ENCODE measurements around the gene MTX3.

MTX3 gene

DNA sequence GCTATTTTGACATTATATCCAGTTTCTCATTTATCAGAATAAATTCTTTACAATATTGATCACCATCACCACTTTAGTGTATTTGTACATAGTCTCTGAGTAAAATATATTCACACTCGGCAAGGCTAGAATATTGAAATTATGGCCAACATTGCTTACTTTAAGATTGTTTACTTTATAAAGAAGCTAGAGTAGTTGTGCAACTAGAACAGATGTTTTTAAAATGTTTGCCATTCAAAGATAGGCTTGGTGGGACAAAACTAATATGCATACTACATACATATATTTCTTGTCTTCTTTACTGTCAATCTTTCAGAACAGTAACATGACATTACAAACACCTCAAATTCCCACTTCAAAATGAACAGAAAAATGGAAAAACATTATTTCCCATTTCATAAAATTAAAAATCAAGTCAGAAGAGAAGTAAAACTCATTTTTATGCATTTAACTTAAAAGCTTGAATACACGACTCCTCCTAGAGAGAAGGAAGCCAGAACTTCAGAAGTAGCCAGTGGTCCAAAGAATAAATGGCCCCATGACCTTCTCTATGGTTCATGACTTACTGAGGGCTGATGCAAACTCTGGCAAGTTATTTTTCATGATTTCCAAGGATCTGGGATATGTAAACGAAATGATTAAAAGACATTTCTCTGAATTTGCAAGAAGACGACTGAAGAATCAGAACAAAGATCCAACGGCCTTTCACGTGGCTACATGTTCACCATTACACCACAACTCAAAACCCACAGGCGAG lies 14.1 kb downstream of the MTX3 start:
- no peak for DNase-seq

DNA sequence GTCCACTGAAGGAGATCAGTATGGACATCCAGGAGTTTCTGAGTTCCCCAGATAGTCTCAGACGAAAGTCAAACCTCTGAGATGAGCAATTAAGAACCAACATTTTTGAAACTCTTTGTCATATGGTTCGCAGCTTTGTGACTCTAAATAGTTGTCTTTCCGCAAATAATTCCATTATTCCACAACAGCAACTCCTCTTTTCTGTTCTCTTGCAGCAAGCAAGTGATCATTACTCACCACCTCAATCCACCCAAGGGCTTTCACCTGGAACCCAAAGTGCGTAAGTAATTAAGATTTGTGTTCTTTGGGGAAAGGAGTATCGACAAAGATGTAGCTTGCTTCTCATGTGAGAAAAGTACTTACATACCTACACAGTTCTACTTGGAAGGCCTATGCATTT lies 15.6 kb downstream of the MTX3 start:
- no peak for DNase-seq

DNA sequence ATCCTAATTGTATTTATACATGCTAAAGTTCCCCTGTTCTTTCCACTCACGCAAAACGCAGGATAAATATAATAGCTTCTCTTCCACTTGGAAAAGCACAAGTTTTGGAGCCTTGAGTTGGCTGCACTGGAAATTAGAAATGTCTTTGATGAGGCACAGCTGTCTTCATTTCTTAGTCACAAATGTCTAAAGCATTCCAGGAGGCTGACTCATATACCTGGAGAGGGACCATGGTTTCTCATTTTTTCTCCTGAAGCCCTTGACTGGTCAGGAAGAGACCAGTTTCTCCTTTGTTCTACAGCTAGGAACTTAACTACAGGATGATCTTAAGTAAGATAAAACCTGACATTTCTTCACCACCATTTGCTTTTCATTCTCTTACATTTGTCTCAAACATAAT lies 16.2 kb downstream of the MTX3 start:
- DNase-seq = no peak

DNA sequence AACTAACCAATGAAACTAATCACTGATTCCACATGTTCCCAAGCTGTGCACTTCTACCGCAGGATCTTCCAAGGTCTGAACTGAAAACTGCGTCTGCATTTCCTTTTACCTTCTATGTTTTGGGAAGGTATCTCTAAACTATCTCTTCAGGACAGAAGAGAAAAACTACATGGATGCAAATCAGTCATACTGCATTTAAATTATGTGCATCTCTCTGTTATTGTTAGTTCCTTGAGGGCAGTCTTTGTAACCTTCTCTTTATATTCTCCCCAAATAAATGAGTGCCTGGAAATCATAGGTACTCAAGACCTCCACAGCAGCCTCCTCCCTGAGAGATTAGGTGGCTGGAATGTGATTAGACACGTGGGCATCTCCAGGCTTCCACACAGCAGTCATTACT lies 17.1 kb downstream of the MTX3 start:
- no peak for DNase-seq

DNA sequence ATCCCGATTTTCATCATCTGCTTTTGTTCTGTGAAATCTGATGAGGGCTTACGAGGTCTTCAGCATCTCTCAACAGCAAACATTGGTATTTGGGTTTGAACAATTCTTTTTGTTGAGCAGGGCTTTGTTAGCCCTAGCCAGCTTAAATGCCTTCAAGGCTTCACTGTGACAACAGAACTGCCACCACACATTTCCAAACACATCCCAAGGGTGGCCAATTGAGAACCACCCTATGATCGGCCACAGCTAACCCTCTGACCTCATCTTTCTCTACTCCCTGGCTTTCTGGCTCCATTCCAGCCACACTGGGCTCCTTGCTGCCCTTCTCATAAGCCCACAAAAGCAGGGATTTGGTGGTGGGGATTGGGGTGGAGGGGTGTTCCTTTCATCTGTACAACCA lies 17.6 kb downstream of the MTX3 start:
- no peak for DNase-seq

DNA sequence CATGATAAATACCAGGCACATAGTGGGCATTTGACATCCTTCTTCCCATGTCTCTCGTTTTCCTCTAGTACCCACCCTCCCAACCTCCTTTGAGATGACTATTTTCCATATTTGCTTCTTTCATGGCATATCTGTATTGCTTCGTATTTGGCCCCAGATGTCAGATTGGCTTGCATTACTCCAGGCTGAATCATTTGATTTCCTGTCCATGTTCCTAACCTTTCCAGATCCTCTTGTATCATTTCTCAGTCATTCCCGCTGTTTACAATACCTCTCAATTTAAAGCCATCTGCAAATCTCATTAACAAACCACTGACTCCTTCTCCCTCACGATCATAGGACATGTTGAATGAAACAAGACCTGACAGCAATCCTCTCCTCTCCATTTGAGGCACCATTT lies 19.9 kb downstream of the MTX3 start:
- no peak for DNase-seq

DNA sequence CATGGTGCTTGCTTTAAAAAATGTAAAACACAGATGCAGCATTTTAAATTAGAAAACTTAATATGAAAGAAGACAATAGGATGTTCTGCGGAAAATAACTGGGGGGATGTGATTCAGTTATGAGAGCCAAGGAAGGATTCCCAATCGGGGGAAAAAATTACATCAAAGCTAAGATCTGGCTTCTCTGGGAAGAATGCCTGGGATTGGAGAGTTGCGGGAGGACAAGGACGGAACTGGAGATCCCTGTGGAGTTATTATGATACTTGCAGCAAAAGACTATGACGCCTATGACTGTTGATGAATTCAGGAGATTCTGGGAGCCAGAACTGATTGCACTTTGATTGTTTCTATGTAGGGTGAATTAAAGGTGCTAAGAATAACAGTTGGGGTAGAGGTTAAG lies 24.6 kb downstream of the MTX3 start:
- no peak for DNase-seq

DNA sequence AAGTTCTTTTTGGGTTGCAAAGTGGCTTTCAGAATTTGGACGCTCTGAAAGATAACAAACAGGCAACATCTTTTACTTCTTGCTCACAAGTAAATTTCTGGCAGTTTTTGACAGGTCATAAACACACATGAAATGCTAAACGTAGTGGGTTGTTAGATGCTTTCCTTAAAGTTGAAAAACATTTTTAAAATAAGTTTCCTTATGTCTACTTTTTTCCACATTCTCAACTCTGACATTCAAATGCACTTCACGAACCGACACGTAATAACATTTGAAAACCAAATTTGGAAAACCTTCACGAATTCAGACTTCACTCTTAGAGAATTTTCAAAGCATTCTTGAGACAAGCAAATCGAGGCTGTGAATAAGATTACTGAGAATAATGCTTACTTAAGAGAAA lies 26.9 kb downstream of the MTX3 start:
- no peak for DNase-seq

DNA sequence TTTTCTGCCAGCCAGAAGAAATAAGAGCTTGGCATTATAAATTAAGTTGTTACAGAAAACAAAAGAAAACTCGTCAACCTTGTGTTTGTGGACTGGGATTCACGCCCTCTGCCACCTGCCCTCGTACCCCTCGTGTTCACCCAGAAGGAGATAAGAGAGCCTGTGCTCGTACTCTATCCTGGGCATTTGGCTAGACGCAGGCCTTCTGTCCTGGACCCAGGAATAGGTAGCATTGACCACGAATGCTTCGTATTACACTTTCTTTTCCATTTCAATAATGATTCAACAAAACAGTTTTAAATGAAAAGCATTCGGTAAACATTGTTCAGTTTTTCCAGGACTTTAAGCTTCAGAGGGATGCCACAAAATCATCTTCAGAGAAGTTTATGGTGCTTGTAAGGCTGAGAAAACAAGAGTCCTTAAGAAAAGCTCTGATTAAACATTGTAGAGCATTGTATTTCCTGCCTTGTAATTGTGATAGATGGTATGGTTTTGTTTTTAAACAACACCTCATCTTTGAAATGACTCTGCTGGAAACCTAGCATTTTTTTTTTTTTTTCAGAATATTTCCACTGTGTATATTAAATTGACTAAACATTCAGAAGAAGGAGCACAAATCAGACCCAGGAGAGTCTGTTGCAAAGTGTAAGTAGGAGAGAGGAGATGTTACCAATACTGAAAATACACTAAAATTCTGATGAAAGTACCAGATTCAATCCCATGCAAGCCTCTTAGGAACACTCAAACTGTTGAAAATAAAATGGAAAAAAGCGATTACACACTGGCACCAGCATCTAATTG lies 27.6 kb downstream of the MTX3 start:
- no peak for DNase-seq

DNA sequence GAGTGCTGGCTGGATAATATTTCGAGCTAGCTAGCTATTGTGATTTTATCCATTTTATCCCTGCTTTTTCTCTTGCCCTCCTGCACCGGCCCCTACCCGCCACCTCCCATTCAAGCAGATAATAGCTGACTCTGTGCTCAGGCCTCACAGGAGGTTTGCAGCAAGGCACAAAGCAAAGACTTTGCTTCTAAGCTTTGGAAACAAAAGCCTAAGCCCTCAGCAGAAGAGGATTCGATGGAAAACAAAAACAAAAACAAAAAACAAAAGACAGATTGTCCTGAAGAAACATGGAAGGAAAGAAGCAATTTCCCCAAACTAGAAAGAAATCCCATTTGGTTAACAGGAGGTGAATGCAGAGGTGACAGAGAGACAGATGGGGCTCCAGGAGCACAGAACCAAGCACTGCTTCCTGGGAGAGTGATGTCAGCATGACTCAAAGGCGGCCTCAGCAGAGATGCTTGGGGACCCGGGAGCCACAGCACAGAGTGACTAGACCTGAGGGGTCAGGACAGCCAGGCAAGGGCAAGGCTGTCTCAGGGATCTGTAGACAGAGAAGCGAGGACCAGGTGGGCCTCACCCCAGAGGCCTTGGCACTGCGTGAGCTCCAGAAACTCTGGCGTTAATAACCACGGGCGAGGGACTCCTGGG lies 28.4 kb downstream of the MTX3 start:
- DNase-seq = no peak

DNA sequence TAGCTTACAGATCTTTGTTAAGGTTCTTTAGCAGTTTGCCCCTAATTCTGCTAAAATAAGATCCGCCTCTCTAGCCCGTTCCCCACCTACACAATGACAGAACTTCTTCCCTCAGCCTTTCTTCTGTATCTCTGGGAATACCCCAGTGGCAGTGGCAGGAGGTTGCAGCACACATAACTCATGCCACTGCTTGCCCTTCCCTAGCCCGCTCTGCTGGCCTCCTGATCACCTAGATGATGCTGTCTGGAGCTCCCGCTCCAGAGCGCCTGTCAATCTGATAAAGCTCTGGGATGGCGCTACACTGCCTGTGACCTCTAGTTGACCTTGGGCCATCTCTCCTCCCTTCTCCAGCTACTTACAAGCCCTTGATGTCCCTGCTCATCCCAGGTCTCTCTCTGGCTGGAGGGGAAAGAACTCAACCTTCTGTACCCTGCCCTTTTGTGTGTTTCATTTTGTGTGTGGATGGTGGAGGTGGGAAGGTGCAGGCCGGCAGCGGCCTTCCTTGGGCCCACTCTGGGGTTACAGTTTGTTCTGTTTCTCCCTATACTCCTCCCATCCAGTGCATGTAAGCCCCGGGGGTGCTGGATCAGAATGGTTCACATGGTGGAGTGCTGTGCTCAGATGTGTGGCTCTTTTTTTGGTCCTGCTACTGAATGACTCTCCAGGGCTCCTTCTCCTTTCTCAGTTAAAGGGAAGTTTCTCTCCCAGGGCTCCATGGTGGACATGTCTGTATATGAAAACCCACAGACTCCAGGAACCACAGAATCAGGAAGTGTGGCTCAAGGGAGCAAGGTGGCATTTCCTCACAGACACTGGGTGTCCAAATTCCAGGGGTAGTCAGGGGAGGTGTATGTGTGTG lies 29.1 kb downstream of the MTX3 start:
- no peak for DNase-seq

DNA sequence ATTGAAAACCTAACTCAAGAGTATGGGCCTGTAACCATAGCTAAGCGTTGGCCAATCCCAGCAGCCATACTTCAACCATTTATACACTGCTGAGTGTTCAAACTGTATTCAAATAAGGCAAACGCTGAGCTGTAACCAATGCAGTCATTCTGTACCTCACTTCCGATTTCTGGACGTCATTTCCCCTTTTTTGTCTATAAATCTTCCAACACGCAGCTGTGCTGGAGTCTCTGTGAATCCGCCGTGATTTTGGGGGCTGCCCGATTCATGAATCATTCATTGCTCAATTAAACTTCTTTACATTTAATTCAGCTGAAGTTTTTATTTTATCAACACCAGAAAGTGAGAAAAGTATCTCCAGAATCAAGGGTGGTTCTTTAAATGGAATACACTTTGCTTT lies 31.7 kb downstream of the MTX3 start:
- DNase-seq = no peak

DNA sequence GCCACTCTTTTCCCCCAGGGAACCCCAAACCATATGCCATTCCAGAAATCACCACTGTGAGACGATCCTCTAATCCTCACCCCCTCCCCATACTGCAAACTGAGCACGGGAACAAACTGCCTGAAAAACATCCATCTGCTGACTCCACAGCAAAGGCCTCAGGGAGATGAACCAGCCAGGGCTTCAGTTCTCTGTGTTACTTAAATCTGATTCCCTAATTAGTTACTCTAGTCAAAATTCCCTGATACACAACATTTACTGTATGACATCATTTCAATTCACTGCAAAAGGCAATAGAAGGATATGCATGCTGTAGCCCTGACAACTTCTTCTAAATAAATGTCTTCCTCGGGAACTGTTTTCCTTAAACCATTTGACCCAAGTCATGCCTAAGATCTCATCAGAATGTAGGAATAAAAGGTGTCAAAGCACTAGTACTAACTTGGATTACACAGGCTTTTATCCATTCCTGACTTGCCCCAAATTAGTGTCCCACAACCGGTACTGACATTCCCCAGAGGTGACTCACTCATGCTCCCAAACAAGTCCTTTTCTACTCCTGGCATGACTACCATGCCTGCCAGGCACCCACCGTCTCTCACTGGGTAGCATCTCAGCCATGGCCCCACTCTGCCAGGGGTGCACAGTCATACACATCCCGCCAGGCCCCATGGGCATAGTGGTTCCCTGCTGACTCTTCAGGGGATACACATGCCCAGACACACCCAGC lies 35.0 kb downstream of the MTX3 start:
- no peak for DNase-seq

DNA sequence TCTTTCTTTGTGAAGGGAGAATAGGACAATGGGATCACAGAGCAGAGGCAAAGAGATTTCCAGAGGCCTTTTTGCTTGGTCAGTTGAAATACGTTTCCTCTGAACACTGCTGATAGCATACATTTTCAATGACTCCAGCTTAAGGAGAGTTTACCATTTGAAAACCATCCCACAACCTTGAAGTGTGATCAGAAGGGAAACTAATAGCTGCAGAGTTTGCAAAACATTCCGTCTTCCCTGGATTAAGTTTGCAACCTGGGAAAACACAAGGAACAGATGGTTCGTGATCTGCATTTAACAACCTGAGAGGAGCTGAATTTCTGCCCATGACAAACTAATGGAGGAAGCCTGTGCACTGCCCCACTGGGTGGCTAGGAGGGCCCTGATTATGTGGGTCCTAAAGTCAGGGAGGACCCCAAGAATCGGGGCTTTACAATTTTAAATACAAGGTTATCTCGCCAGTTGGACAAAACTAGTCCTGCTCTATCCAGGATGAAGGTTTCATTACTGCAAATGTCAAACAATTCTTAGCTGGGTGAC lies 35.6 kb downstream of the MTX3 start:
- no peak for DNase-seq

DNA sequence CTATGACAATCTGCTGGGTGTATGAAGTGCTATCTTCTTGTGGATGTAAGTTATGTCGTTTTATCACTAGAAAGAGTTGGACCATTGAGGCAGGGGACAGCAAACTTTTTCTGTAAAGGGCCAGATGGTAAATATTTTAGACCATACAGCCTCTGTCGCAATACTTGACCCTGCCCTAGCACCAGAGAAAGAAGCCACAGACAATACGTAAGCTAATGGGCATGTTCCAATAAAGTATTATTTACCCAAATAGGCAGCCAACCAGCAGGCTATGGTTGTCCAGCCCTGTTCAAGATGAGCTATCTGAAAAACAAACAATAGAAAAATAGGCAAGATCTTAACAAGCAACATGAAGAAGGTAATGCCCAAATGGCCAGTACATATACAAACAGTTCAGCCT lies 36.4 kb downstream of the MTX3 start:
- DNase-seq = no peak

DNA sequence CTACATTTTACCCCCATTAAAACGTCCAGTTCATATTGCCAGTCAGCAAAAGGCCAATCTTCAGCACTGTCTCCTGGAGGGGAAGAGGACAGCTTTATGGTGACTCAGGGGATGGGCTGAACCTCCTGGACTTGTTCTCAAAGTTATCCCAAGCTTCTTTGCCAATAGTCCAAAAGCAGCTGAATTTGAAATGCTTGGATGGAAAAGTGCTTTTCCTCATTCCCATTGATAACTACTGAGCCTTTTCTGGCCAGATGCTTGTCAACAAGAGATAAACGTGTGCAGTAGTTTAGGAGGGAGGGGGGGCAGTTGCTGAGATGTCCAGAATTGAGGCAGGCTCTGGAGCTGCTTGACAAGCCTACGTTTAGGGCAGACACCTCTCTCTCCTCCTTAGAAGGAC lies 43.5 kb downstream of the MTX3 start:
- no peak for DNase-seq

DNA sequence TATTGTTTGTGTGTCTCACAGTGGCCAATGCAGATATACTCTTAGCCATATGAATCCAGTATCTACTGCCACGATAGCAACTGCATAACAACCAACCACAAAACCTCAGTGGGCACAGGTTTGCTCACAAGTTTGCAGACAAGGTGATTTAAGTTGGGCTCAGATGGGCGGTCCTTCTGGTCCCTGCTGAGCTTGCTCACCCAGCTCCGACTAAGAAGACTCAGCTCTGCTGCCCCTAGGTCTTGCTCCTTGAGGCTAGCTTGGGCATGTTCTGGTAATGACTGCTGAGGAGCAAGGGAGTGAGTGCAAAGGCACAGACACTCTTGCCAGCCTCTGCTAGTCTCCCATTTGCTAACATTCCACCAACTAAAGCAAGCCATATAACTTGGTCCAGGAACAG lies 52.6 kb downstream of the MTX3 start:
- DNase-seq = no peak

DNA sequence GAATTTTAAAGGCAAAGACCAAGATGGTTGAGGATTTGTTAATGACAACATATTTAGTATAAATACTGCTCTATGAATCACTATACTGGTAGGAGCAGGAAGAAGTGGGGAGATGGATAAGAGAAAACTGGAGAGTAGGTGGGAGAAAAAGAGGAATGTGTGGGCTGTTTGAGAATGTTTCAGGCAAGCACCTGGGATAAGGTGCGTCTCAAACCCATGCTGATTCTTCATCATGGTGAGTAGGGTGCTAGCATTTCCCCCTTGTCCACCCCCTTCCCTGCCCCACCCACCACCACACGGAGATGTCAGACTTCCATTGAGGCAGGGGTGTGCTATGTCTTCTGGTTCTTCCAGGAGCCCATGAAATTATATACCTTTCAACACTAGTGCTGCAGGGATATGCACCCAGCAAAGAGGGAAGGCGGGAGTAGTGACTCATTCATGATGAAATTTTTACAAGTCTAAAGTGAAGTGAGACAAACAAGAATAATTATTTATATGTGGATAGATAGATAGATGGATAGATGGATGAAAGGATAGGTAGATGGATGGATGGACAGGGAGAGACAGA lies 54.3 kb downstream of the MTX3 start:
- no peak for DNase-seq

DNA sequence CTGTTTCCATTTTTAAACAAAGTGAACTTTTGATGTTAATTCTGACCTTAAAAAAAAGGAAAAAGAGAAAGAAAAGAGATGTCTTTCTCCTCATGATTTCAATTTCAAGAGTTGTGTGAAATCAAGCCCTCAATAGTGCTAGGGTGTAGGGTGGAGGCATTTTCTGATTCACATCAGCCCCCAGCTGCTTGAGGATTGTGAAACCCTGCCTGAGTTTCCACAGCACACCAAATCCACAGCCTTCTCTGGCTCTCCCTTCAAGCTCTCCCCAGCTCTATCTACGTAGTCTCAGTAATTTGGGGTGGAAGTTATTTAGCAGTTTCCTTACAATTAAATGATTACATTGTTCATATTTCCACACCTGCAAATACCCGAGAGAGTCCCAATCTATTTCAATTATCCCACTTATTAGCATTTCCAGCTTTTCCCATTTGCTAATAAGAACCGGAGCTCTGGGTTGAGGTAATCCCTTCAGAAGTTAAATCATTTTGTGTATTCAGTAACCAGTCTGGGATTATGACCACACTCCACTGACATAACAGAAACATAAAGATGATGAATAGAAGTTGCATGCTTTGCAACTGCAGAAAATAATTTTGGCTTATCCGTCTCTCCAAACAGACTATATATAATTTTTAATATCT lies 54.9 kb downstream of the MTX3 start:
- no peak for DNase-seq

DNA sequence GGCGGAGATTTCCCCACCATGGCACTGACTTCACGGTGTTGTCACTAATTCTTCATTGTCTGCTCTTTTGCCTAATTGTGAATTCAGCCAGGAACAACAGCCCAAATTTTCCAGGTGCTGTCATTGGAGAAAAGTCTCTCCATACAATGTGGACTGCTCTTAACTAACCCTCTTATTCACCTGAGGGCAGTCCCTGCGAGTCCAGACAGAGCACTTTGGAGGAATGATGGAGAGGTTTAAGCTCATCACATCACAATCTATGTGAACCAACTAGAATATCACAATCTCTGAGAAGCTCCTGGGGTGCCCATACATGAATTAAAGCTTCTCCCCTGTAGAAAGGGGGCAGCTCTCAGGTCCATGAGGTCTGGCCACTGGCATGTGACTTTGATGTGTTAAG lies 56.4 kb downstream of the MTX3 start:
- no peak for DNase-seq

Data from activated CD4-positive, CD25-positive, alpha-beta regulatory T cell (primary cell).